Omental fat pad (tissue), 4 donors: ENCODE results near the gene PADI2. TPM values are rescaled to one million over a fixed set of nuclear protein-coding genes. Genes with fewer than 3 reads are reported as not detected.

Experiments used
- ATAC-seq: fragments of 150-250 bp; one replicate; pipeline ENCODE4 v1.9.1; 2016; ENCODE audit warnings: mild to moderate bottlenecking, moderate library complexity; ENCODE audit not compliant: low FRiP score
- DNase-seq: peaks from one replicate; pipeline ENCODE4 v3.0.0-alpha.2; 2019; ENCODE audit warnings: low spot score
- CTCF ChIP-seq, 3 donors: fragments of 450-650 bp; IDR thresholded peaks; one replicate each; pipeline ENCODE4 v1.5.1; 2016 to 2017; ENCODE audit warnings: antibody characterized with exemption in 3 of 3, mild to moderate bottlenecking in 3 of 3, moderate library complexity in 2 of 3
- total RNA-seq, 4 donors: library from RNA; depleted of rRNA; stranded (reverse); fragments of >200 nt; gene quantifications; one replicate each; pipeline ENCODE4 v1.1.0, GENCODE V29; 2016

The PADI2 gene
- total RNA-seq, 4 donors from 2014 or later, result 0.37 to 19.9 (median 1.6) TPM

- ATAC-seq (no peak), DNase-seq (no peak)
- no peak for TF ChIP-seq CTCF (IDR thresholded peaks at IDR 0.05)
These were observed 36.1 kb upstream of the PADI2 start for GRCh38 chr1:17155257-17155920.

GRCh38 chr1:17149771-17150170, 30.5 kb upstream of the PADI2 start:
- ATAC-seq (no peak), DNase-seq (no peak)
- TF ChIP-seq CTCF (IDR thresholded peaks at IDR 0.05), result no peak

- DNase-seq (no peak), ATAC-seq (no peak)
- TF ChIP-seq CTCF (IDR thresholded peaks at IDR 0.05), result no peak
These were observed 29.8 kb upstream of the PADI2 start for GRCh38 chr1:17148950-17149608.

GRCh38 chr1:17145648-17146047, 26.4 kb upstream of the PADI2 start:
- TF ChIP-seq CTCF (IDR thresholded peaks at IDR 0.05), result no peak
- no peak for DNase-seq
- ATAC-seq, result no peak

- DNase-seq (no peak), ATAC-seq (no peak)
- TF ChIP-seq CTCF (IDR thresholded peaks at IDR 0.05), result no peak
These were observed 24.5 kb upstream of the PADI2 start for GRCh38 chr1:17143760-17144159.

- DNase-seq, result no peak
- no peak for ATAC-seq
- TF ChIP-seq CTCF (IDR thresholded peaks at IDR 0.05), result no peak
These were observed 22.4 kb upstream of the PADI2 start for GRCh38 chr1:17141441-17142197.
